ENCODE measurements around the gene CMBL. TPM values are rescaled to one million over a fixed set of nuclear protein-coding genes. Genes with fewer than 3 reads are reported as not detected.
A peak's percentile ranks its signal among the peaks of the same experiment; 100 is the strongest.

Gene CMBL
- total RNA-seq, 4 donors from 2014 or later: 10.3 to 32.0 (median 23.4) TPM

DNA sequence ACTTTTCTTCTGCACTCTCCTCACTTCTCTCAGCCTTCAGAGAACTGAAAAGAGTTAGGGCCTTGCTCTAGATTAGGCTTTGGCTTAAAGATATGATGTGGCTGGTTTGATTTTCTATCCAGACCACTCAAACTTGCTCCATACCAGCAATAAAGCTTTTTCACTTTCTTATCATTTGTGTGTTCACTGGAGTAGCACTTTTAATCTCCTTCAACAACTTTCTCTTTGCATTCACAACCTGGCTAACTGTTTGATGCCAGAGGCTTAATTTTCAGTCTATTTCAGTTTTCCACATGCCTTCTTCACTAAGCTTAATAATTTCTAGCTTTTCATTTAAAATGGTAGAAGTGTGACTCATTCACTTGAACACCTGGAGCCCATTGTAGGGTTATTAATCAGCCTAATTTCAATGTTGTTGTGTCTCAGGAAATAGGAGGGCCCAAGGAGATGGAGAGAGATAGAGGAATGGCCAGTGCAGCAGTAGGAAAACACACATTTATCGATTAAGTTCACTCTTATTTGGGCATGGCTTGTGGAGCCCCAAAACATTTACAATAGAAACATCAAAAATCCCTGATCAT, 64.0 kb downstream of the CMBL start:
- H3K9me3 ChIP-seq: no peaks in the 10 kb centered on the region
- no peak overlapping the region for H3K4me3 ChIP-seq (replicated peaks in 1 of 3)
- TF ChIP-seq POLR2A (IDR thresholded peaks at IDR 0.05) (no peak), CTCF (IDR thresholded peaks at IDR 0.05) (no peak)
- DNase-seq: no peak
- WGBS, 2 donors: 86 to 91% methylated on average over 1 of the region's 1 CpG
- H3K36me3 ChIP-seq: no peaks in the 10 kb centered on the region
- H3K27me3 ChIP-seq: no peaks in the 10 kb centered on the region
- no peak overlapping the region for H3K27ac ChIP-seq
- peaks cover 12 to 15% of the 10 kb centered on the region in 2 donors for H3K4me1 ChIP-seq
- intact Hi-C loops (cut with DNase I): no loop called here

GRCh38 chr5:10235350-10235749, 72.4 kb downstream of the CMBL start:
- Histone ChIP-seq H3K4me1 (no peaks in the 10 kb centered on the region), H3K36me3 (peaks cover 0 to 4% of the 10 kb centered on the region in 2 donors), H3K9me3 (no peaks in the 10 kb centered on the region), H3K27ac (no peak overlapping the region), H3K27me3 (no peaks in the 10 kb centered on the region), H3K4me3 (replicated peaks in 1 of 3) (no peak overlapping the region)
- WGBS, 2 donors: 85 to 90% methylated on average over 8 of the region's 8 CpGs
- intact Hi-C loops (cut with DNase I): no loop called here
- TF ChIP-seq CTCF (IDR thresholded peaks at IDR 0.05) (no peak), POLR2A (IDR thresholded peaks at IDR 0.05) (no peak)
- no peak for DNase-seq

DNA sequence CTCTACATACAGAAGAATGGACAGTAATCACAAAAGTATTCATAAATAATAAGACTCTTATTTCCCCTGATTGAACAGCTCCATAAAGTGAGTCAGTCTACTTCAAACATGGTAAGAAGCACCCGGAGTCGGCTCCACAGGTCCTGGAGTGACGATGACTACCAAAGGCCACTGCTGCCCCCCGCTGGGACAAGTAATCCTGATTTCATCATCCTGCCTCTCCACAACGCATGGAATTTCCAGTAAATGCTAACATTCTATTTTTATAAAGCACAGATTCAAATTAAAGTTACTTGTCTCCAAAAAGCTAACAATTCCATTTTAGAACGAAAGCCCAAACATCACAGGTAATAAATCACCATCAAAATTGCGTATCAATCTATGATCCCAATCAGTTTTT, 74.2 kb downstream of the CMBL start:
- peak; percentile 78 to 86 for DNase-seq
- Histone ChIP-seq H3K36me3 (peaks cover 0 to 4% of the 10 kb centered on the region in 2 donors), H3K27ac (no peak overlapping the region), H3K9me3 (no peaks in the 10 kb centered on the region), H3K4me3 (replicated peaks in 1 of 3) (no peak overlapping the region), H3K4me1 (no peaks in the 10 kb centered on the region), H3K27me3 (no peaks in the 10 kb centered on the region)
- TF ChIP-seq POLR2A (IDR thresholded peaks at IDR 0.05): no peak
- TF ChIP-seq CTCF (IDR thresholded peaks at IDR 0.05): peak in 4 of 6 experiments; percentile 52 to 66 (median 57)
- WGBS, 2 donors: 47 to 53% methylated on average over 7 of the region's 7 CpGs
- intact Hi-C loops (cut with DNase I): no loop called here

- H3K36me3 ChIP-seq: peaks cover 0 to 3% of the 10 kb centered on the region in 2 donors
- 78 to 87% methylated on average over 7 of the region's 7 CpGs for WGBS, 2 donors
- DNase-seq: no peak
- TF ChIP-seq POLR2A (IDR thresholded peaks at IDR 0.05) (no peak), CTCF (IDR thresholded peaks at IDR 0.05) (no peak)
- intact Hi-C loops (cut with DNase I): no loop called here
- H3K4me3 ChIP-seq (replicated peaks in 1 of 3): no peak overlapping the region
- no peak overlapping the region for H3K27ac ChIP-seq
- H3K4me1 ChIP-seq: no peaks in the 10 kb centered on the region
- no peaks in the 10 kb centered on the region for H3K27me3 ChIP-seq
- no peaks in the 10 kb centered on the region for H3K9me3 ChIP-seq
Observed at GRCh38 chr5:10233011-10233410, 74.7 kb downstream of the CMBL start.

- H3K4me1 ChIP-seq: no peaks in the 10 kb centered on the region
- TF ChIP-seq POLR2A (IDR thresholded peaks at IDR 0.05): no peak
- no peak for TF ChIP-seq CTCF (IDR thresholded peaks at IDR 0.05)
- no peak overlapping the region for H3K27ac ChIP-seq
- 92 to 98% methylated on average over 9 of the region's 9 CpGs for WGBS, 2 donors
- H3K4me3 ChIP-seq (replicated peaks in 1 of 3): no peak overlapping the region
- no peaks in the 10 kb centered on the region for H3K36me3 ChIP-seq
- intact Hi-C loops (cut with DNase I): no loop called here
- H3K27me3 ChIP-seq: no peaks in the 10 kb centered on the region
- no peak for DNase-seq
- H3K9me3 ChIP-seq: no peaks in the 10 kb centered on the region
Observed at GRCh38 chr5:10232386-10232785, 75.3 kb downstream of the CMBL start.

All from thyroid gland (tissue), 4 donors.